K562 (cell line): Measurements from ENCODE around the gene ATMIN. TPM values are rescaled to one million over a fixed set of nuclear protein-coding genes. Genes with fewer than 3 reads are reported as not detected.

Experiments used
- AFF1 ChIP-seq, 2 experiments: fragments of 450-650 bp; IDR thresholded peaks; 2 replicates each; pipeline ENCODE4 v1.6.1; 2018; ENCODE audit warnings: mild to moderate bottlenecking in 2 of 2, low read depth in 1 of 2; ENCODE audit not compliant: partially characterized antibody in 2 of 2
- ATF2 ChIP-seq: sonication (generic); formaldehyde crosslinking; IDR thresholded peaks from 2 replicates; pipeline ENCODE4 v1.8.1; 2022; ENCODE audit warnings: missing genetic modification reagents
- BACH1 ChIP-seq: fragments of 200-800 bp; sonication (Bioruptor generic); IDR thresholded peaks from 2 replicates; pipeline ENCODE4 v1.6.1; 2016; ENCODE audit warnings: missing genetic modification characterization, missing compliant biosample characterization
- HEY1 ChIP-seq: fragments of 250-450 bp; sonication (Bioruptor Pico); IDR thresholded peaks from 2 replicates; pipeline ENCODE4 v1.5.0; 2020; ENCODE audit warnings: mild to moderate bottlenecking, moderate library complexity, borderline replicate concordance
- ILK ChIP-seq: fragments of 450-650 bp; IDR thresholded peaks from 2 replicates; pipeline ENCODE4 v1.6.1; 2016; ENCODE audit warnings: missing genetic modification characterization, low read depth, mild to moderate bottlenecking, missing compliant biosample characterization, moderate library complexity, borderline replicate concordance
- JUND ChIP-seq, 2 experiments: IDR thresholded peaks; 2 replicates in 1 of 2; 3 replicates in 1 of 2; pipeline ENCODE4 v1.6.1; 2011; ENCODE audit warnings: borderline replicate concordance in 2 of 2, low read depth in 2 of 2, low read length in 2 of 2, improper control_type of control experiment in 1 of 2, missing biosample characterization in 1 of 2, missing genetic modification characterization in 1 of 2, missing genetic modification reagents in 1 of 2
- MAFG ChIP-seq: fragments of 450-650 bp; conservative IDR thresholded peaks from 2 replicates; pipeline ENCODE4 v1.6.1; 2016; ENCODE audit warnings: missing genetic modification characterization, missing compliant biosample characterization
- MAX ChIP-seq: sonication (generic); formaldehyde crosslinking; IDR thresholded peaks from 2 replicates; pipeline ENCODE4 v1.9.0; 2022; ENCODE audit warnings: mild to moderate bottlenecking, missing genetic modification reagents
- MBD1 ChIP-seq: fragments of 250-450 bp; sonication (Bioruptor Pico); IDR thresholded peaks from 2 replicates; pipeline ENCODE4 v1.8.0; 2022; ENCODE audit warnings: inconsistent platforms
- RCOR1 ChIP-seq, 2 experiments: IDR thresholded peaks; 2 replicates each; pipeline ENCODE4 v1.6.1; 2012; ENCODE audit warnings: low read depth in 2 of 2, low read length in 2 of 2, borderline replicate concordance in 1 of 2, improper control_type of control experiment in 1 of 2
- SAFB ChIP-seq: fragments of 200-400 bp; formaldehyde crosslinking; IDR thresholded peaks from 2 replicates; pipeline ENCODE4 v1.6.1; 2017; ENCODE audit warnings: low read depth, low read length, borderline replicate concordance
- SMARCB1 ChIP-seq: IDR thresholded peaks from 2 replicates; pipeline ENCODE4 v1.6.1; 2011; ENCODE audit warnings: improper control_type of control experiment, low read depth; ENCODE audit not compliant: insufficient read length
- XRCC5 ChIP-seq: fragments of 200-400 bp; formaldehyde crosslinking; IDR thresholded peaks from 2 replicates; pipeline ENCODE4 v1.6.1; 2017; ENCODE audit warnings: low read depth, mild to moderate bottlenecking, low read length
- ZBTB34 ChIP-seq: fragments of 250-450 bp; sonication (Bioruptor Pico); IDR thresholded peaks from 2 replicates; pipeline ENCODE4 v1.8.0; 2021; ENCODE audit warnings: mild to moderate bottlenecking, moderate library complexity
- ZBTB8A ChIP-seq: fragments of 450-650 bp; IDR thresholded peaks from 2 replicates; pipeline ENCODE4 v1.6.1; 2018; ENCODE audit warnings: mild to moderate bottlenecking, moderate library complexity; ENCODE audit not compliant: partially characterized antibody
- ZNF263 ChIP-seq: sonication (generic); formaldehyde crosslinking; IDR thresholded peaks from 2 replicates; pipeline ENCODE4 v1.8.0; 2022; ENCODE audit warnings: mild to moderate bottlenecking, missing genetic modification reagents, borderline replicate concordance
- ZNF316 ChIP-seq: fragments of 450-650 bp; IDR thresholded peaks from 2 replicates; pipeline ENCODE4 v1.6.1; 2016
- polyA plus RNA-seq, 8 experiments: library from polyadenylated mRNA; depleted of rRNA in 4 of 8; stranded (reverse) in 5 of 8; unstranded in 3 of 8; fragments of >200 nt; fragmentation: Nextera tagmentation in 2 of 8; fragmentation: Illumina TruSeq in 1 of 8; extraction: Ambion mirVana in 2 of 8; extraction: Trizol in 1 of 8; gene quantifications; 2 replicates each; pipeline versions ENCODE4 v1.2.1 to v1.2.3, GENCODE V29; 2011 to 2014; ENCODE audit warnings: inconsistent platforms in 1 of 8, missing spikeins in 1 of 8
- total RNA-seq, 7 experiments: library from RNA; depleted of rRNA in 6 of 7; stranded (reverse); fragments of >200 nt in 6 of 7; fragmentation: Illumina TruSeq in 2 of 7; extraction: Trizol in 2 of 7; gene quantifications; 2 replicates each; pipeline versions ENCODE4 v1.2.1 to v1.2.3, GENCODE V29; 2011 to 2021; ENCODE audit warnings: low replicate concordance in 1 of 7

The ATMIN gene
- total and polyA plus RNA-seq, 9 of the 15 experiments (the other 6 are each of a cell fraction or from before 2014, with no cell fraction given): 6.7 to 40.9 (median 23.4) TPM

- TF ChIP-seq SMARCB1 (no peak), RCOR1 (IDR thresholded peaks at IDR 0.05; ENCODE audit: borderline replicate concordance in 1 of 2, low read depth in 2 of 2, low read length in 2 of 2) (peak in 1 of 2 experiments; percentile 61; a peak in 2 of 4 replicates), MAFG (tag) (peak; percentile 74), JUND (IDR thresholded peaks at IDR 0.05; ENCODE audit: borderline replicate concordance, low read depth, low read length) (peak; percentile 21; the same call in 1 of the 2 replicates), JUND (tag; IDR thresholded peaks at IDR 0.05; ENCODE audit: borderline replicate concordance, low read depth, low read length) (no peak), ZBTB8A (no peak), ZNF263 (CRISPR knock-in tag) (peak; percentile 79), MBD1 (CRISPR knock-in tag) (no peak), BACH1 (tag) (no peak), ILK (no peak), AFF1 (IDR thresholded peaks at IDR 0.05; ENCODE audit: low read depth in 1 of 2, partially characterized antibody in 2 of 2) (peak in 1 of 2 experiments; percentile 60), HEY1 (no peak), ZBTB34 (CRISPR knock-in tag) (no peak), SAFB (no peak), XRCC5 (peak; percentile 43; the same call in 1 of the 2 replicates), MAX (CRISPR knock-in tag) (peak; percentile 56; the same call in 1 of the 2 replicates), ATF2 (CRISPR knock-in tag) (no peak), ZNF316 (peak; percentile 94)
These were observed 41.0 kb downstream of the ATMIN start (continued) for GRCh38 chr16:81076566-81077075.
